Ramos (cell line): ENCODE results near the gene TM4SF5.

ENCODE experiments used
- in situ Hi-C: fragments of 300-500 bp; cut with MboI; formaldehyde crosslinking; loops from one replicate; pipeline ENCODE4 v1.14.3; 2022; ENCODE audit warnings: low sequenced_read_pairs; ENCODE audit not compliant: unreplicated experiment

The TM4SF5 gene

DNA sequence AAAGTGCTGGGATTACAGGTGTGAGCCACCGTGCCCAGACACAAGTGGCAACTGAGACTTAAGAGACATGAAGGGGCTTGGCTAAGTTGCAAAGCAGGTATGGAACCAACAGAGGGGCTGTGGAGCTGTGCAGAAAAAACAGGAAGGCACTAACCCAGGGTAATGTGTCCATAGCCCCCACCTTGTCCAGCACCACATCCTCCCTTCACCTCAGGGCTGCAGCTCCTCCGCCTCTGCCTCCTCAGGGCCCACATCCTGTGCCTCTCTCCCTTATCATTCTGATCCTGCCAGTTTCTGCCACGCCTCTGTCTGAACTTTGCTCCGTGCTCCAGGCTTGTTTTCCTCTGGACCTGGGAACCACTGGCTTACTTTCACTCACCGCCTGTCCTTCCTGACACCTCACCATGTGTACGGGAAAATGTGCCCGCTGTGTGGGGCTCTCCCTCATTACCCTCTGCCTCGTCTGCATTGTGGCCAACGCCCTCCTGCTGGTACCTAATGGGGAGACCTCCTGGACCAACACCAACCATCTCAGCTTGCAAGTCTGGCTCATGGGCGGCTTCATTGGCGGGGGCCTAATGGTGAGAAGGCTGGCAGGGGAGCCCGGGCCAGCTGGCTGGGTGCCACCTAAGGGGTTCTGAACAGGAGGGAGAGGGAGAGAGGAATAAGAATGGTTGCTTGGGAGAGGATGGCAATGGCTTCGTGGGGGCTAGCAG, at the start of gene TM4SF5:
Gene TM4SF5 (plus strand): TSS at position 368 of the 716 bp plus-strand sequence. CDS start 37 bp downstream, at position 405.
- in situ Hi-C loops, result no loop called here

DNA sequence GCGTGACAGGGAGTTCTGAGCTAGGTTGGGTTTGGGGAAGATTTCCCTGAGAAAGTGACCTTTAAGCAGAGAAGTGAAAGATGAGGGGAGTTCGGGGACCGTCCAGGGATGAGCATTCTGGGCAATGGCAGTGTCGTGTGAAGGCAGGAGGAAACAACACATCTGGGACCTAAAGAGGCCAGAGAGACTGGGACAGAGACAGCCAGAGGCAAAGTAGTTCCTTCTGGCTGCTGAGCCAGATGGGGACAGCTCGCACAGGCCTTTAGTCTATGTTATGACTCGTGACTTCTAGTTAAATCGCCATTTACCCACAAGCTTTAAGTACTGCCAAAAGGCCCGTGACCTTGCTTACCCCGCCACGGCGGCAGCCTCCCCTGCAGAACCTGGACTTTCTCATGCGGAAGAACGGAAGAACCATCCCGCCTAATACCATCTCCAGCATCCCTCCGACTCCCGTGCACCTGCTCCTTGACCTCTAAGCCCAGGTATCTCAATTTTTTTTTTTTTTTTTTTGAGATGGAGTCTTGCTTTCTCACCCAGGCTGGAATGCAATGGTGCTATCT, 48.9 kb upstream of the TM4SF5 start:
- in situ Hi-C loops, result no loop called here

- in situ Hi-C loops, result no loop called here
Measured at GRCh38 chr17:4724650-4725049, 47.0 kb upstream of the TM4SF5 start.

DNA sequence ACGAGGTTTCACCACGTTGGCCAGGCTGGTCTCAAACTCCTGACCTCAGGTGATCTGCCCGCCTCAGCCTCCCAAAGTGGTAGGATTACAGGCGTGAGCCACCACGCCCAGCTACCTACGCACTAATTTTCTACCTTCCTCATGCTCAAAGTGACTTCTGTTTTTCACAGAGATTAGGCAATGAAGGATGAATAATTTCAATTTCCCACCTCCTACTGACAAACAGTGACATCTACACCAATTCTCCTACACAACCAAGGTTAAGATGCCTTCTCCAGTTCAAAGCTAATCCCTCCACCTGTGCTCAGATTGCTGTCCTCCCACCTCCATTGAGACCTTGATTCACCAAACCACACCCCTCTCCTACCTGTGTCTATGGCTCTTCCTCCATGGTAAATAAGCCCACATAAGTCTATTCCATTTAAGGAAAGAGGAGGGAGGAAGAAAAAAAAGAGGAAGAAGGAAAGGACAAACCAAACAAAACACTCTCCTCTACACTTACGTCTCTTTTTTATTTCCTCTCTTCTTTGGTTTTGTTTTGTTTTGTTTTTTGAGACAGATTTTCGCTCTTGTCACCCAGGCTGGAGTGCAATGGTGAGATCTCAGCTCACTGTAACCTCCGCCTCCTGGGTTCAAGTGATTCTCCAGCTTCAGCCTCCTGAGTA, 45.9 kb upstream of the TM4SF5 start:
- in situ Hi-C loops, result no loop called here

- in situ Hi-C loops, result no loop called here
Measured at GRCh38 chr17:4728124-4728523, 43.6 kb upstream of the TM4SF5 start.

GRCh38 chr17:4733073-4733531, 38.6 kb upstream of the TM4SF5 start:
- in situ Hi-C loops, result no loop called here

GRCh38 chr17:4734857-4735475, 36.7 kb upstream of the TM4SF5 start:
- in situ Hi-C loops, result no loop called here

DNA sequence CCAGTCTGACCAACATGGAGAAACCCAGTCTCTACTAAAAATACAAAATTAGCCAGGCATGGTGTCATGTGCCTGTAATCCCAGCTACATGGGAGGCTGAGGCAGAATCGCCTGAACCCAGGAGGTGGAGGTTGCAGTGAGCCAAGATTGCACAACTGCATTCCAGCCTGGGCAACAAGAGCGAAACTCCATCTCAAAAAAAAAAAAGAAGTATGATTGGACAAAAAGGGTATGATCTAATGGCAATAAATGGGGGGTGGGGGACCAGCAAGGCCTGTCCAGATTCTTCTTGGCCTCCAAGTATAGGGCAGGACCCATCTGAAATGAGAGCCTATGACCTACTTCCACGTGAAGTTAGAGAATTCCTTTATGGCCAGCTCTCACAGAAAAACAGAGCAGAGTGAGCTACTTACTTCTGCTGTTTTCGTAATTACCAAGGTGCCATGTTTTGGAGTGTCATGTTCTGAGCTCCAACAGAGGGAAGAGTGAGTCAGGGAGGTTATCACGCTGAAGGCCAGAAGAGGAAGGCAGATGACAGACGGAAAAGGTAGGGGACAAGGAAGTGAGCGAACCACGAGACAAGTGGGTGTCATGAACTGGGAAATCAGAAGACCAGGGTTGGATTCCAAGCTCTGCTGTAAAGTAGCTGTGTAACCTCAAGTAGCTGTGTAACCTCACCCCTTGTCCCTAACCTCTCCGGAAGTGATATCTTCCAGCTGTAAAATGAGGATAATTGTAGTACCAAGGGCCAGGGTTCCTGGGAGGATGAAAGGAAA, 35.6 kb upstream of the TM4SF5 start:
- in situ Hi-C loops, result no loop called here

GRCh38 chr17:4738136-4739121, 33.3 kb upstream of the TM4SF5 start:
- in situ Hi-C loops, result no loop called here

DNA sequence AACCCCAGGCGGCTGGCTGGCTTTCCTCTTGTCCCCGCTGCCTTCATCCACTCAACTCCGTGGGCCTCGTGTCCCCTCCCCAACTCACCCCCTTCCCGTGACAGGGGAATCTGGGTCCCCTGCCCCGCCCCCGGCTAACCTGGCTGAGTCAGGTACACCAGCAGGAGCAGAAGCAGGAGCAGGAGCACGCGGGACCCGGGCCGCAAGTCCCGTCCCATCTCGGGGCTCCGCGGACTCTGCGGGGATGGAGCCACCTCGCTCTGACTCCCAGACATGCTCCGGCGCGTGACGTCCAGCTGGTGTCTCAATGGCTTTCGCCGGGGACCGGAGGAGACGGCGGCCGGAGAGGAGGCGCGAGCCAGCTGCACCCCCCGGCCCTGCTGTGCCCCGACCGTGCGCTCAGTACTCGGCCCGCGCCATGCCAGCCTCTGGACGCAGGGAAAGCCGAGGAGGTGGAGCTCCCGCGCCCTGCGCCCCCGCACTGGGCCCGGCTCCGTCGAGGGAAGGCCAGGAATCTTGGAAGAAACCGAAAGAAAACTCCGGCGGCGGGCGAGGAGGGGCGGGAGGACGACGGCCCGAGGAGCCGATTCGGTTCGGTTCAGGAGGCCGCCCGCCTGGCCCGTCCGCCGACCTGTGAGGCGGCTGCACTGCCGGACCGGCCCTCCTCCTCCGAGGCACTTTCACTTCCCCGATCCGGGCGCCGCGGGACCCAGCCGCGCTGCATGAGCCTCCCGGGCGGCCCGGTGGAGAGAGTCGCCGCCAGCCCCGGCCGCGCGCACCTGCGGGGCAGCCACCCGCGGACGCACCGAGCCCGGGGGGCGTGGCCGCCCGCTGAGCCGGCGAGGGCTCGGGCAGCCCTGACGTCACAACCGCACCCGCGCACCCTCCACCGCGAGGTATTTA, 32.3 kb upstream of the TM4SF5 start, which contains the start of the genes CXCL16 and ZMYND15:
Gene CXCL16 (minus strand): TSS at position 807 of the 903 bp plus-strand sequence. CDS start 589 bp downstream, at position 218.
Gene ZMYND15 (plus strand): TSS at position 712 of the 903 bp plus-strand sequence. CDS start 716 bp downstream, outside the sequence.
- in situ Hi-C loops, result no loop called here

DNA sequence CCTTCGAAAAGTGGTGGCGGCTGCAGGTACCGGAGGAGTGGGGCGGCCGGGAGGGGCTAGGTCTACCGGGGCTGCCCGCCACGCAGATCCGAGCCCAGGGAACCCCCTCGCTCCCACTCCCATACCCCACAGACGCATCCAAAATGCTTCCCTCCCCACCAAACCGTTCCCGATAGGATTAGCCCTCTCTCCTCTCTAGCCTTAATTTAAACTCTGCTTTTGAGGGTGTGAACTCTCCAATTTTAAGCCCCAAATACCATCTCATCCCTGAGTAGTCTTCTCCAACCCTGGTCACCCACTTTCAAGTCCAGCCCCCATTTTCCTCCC, 31.7 kb upstream of the TM4SF5 start:
- in situ Hi-C loops, result no loop called here

- in situ Hi-C loops, result no loop called here
Measured at GRCh38 chr17:4740584-4740983, 31.1 kb upstream of the TM4SF5 start.

GRCh38 chr17:4741544-4741943, 30.1 kb upstream of the TM4SF5 start:
- in situ Hi-C loops, result no loop called here

GRCh38 chr17:4742133-4742532, 29.6 kb upstream of the TM4SF5 start:
- in situ Hi-C loops, result no loop called here

DNA sequence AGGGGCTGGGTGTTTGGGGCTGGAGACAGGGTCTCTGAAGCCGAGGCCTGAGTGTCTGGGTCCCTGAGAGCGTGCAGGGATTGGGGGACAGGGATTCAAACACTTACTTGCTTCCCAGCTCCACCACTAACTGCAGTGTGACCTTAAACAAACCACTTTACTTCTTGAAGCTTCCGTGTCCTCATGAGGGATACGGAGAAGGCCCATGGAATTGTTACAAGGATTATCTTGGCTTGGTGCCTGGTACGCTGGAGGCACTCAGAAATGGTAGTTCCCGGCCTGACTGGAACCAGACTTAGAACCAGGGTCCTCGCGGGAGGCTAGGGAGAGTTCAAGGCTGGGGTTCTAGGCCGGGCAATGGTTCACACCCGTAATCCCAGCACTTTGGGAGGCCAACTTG, 29.1 kb upstream of the TM4SF5 start:
- in situ Hi-C loops, result no loop called here

GRCh38 chr17:4743216-4743615, 28.5 kb upstream of the TM4SF5 start:
- in situ Hi-C loops, result no loop called here

- in situ Hi-C loops, result no loop called here
Measured at GRCh38 chr17:4743898-4744297, 27.8 kb upstream of the TM4SF5 start.
